ENCODE data around the gene PTPRD.

- TF ChIP-seq EZH2phosphoT487 (IDR thresholded peaks at IDR 0.05) (no peak), EZH2 (IDR thresholded peaks at IDR 0.05) (no peak)
- TF ChIP-seq, protein P1, sequence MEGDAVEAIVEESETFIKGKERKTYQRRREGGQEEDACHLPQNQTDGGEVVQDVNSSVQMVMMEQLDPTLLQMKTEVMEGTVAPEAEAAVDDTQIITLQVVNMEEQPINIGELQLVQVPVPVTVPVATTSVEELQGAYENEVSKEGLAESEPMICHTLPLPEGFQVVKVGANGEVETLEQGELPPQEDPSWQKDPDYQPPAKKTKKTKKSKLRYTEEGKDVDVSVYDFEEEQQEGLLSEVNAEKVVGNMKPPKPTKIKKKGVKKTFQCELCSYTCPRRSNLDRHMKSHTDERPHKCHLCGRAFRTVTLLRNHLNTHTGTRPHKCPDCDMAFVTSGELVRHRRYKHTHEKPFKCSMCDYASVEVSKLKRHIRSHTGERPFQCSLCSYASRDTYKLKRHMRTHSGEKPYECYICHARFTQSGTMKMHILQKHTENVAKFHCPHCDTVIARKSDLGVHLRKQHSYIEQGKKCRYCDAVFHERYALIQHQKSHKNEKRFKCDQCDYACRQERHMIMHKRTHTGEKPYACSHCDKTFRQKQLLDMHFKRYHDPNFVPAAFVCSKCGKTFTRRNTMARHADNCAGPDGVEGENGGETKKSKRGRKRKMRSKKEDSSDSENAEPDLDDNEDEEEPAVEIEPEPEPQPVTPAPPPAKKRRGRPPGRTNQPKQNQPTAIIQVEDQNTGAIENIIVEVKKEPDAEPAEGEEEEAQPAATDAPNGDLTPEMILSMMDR (IDR thresholded peaks at IDR 0.05), result no peak
These were observed 1858.1 kb downstream of the PTPRD start for GRCh38 chr9:8754751-8755150.

Measured in neural progenitor cell (in vitro differentiated cells).